Endothelial cell of umbilical vein (primary cell): ENCODE measurements around the gene SULF2. TPM values are rescaled to one million over a fixed set of nuclear protein-coding genes. Genes with fewer than 3 reads are reported as not detected.

Experiments
- BruUV-seq: library from RNA; stranded (reverse); fragments of 400-500 nt; replicated peaks from 2 replicates; lab custom pipeline; 2021; lab: Mats Ljungman, UMichigan
- CTCF ChIA-PET: fragments of 300-600, 350-600 bp; sonication (Branson Sonifier 250); formaldehyde crosslinking; loops from one replicate; lab custom pipeline; 2021; ENCODE audit warnings: antibody characterized with exemption, inconsistent platforms; lab: Charles Lee
- POLR2A ChIA-PET: fragments of 300-600, 350-600 bp; sonication (Branson Sonifier 250); formaldehyde crosslinking; loops from one replicate; lab custom pipeline; 2021; ENCODE audit warnings: antibody characterized with exemption, inconsistent platforms; lab: Charles Lee
- DNase-seq: peaks from one replicate; pipeline ENCODE4 v3.0.0-alpha.2; 2011; ENCODE audit warnings: low read depth, low spot score
- FAIRE-seq: peaks from 2 replicates; lab custom pipeline; 2011; peaks lifted over from hg19 to GRCh38; lab: Jason Lieb, UNC
- H2AFZ ChIP-seq: 2 replicates; pipeline ENCODE4 v1.6.0; 2012; ENCODE audit warnings: low read depth, low read length, control low read depth, inconsistent platforms
- H3K27ac ChIP-seq: 2 replicates; pipeline ENCODE4 v1.5.1; 2011; ENCODE audit warnings: low read depth, mild to moderate bottlenecking, control low read depth, low read length, moderate library complexity; ENCODE audit not compliant: insufficient read depth
- H3K27me3 ChIP-seq, 2 experiments: 2 replicates each; pipeline versions ENCODE4 v1.6.0 to v1.6.1; 2011; ENCODE audit warnings: low read length in 2 of 2, mixed read lengths in 1 of 2; ENCODE audit not compliant: control insufficient read depth in 2 of 2, insufficient read depth in 2 of 2
- H3K36me3 ChIP-seq, 2 experiments: 2 replicates in 1 of 2; 3 replicates in 1 of 2; pipeline ENCODE4 v1.5.1; 2011; ENCODE audit warnings: low read length in 2 of 2, mild to moderate bottlenecking in 1 of 2, moderate library complexity in 1 of 2; ENCODE audit not compliant: control insufficient read depth in 2 of 2, insufficient read depth in 2 of 2; ENCODE audit errors: extremely low read depth in 1 of 2
- H3K4me1 ChIP-seq: 3 replicates; pipeline ENCODE4 v1.5.1; 2011; ENCODE audit warnings: mild to moderate bottlenecking, low read length; ENCODE audit not compliant: control insufficient read depth, insufficient read depth; ENCODE audit errors: extremely low read depth
- H3K4me2 ChIP-seq: 2 replicates; pipeline ENCODE4 v1.6.1; 2011; ENCODE audit warnings: low read length, control low read depth, mixed read lengths; ENCODE audit not compliant: insufficient read depth
- H3K4me3 ChIP-seq, 3 experiments: fragments of 200-600 bp in 1 of 3; sonication (generic), shearing (Covaris generic) in 1 of 3; replicated peaks in 1 of 3; 2 replicates each; pipeline ENCODE4 v1.5.1; 2011 to 2016; ENCODE audit warnings: control low read depth in 3 of 3, low read length in 3 of 3, mild to moderate bottlenecking in 2 of 3, inconsistent platforms in 1 of 3, low read depth in 1 of 3, moderate library complexity in 1 of 3; ENCODE audit not compliant: insufficient read depth in 1 of 3
- H3K79me2 ChIP-seq: 2 replicates; pipeline ENCODE4 v1.6.0; 2012; ENCODE audit warnings: low read length, inconsistent platforms; ENCODE audit not compliant: control insufficient read depth, insufficient read depth
- H3K9ac ChIP-seq: replicated peaks from 2 replicates; pipeline ENCODE3; 2011; ENCODE audit warnings: low read length, control low read depth; ENCODE audit not compliant: insufficient read depth; ENCODE audit errors: extremely low read depth
- H3K9me1 ChIP-seq: replicated peaks from 3 replicates; pipeline ENCODE4 v1.6.0; 2011; ENCODE audit warnings: mild to moderate bottlenecking, low read length; ENCODE audit not compliant: control insufficient read depth, insufficient read depth; ENCODE audit errors: extremely low read depth
- H3K9me3 ChIP-seq: replicated peaks from 2 replicates; pipeline ENCODE4 v1.5.1; 2012; ENCODE audit warnings: low read length, inconsistent platforms; ENCODE audit not compliant: control insufficient read depth, insufficient read depth
- H4K20me1 ChIP-seq: replicated peaks from 2 replicates; pipeline ENCODE3; 2011; ENCODE audit warnings: mild to moderate bottlenecking, low read length; ENCODE audit not compliant: control insufficient read depth, insufficient read depth; ENCODE audit errors: extremely low read depth
- EZH2 ChIP-seq: IDR thresholded peaks from 2 replicates; pipeline ENCODE4 v1.6.1; 2012; ENCODE audit warnings: borderline replicate concordance, low read depth, mild to moderate bottlenecking, moderate library complexity, low read length, inconsistent platforms; ENCODE audit not compliant: severe bottlenecking
- FOS ChIP-seq: IDR thresholded peaks from 2 replicates; pipeline ENCODE4 v1.6.1; 2011; ENCODE audit warnings: mild to moderate bottlenecking, low read length, moderate library complexity, borderline replicate concordance; ENCODE audit not compliant: insufficient read depth
- GATA2 ChIP-seq: IDR thresholded peaks from 2 replicates; pipeline ENCODE4 v1.7.0; 2011; ENCODE audit warnings: low read depth, mild to moderate bottlenecking, moderate library complexity, mixed read lengths, low read length; ENCODE audit not compliant: insufficient read length, insufficient read depth
- JUN ChIP-seq: IDR thresholded peaks from 2 replicates; pipeline ENCODE4 v1.6.1; 2011; ENCODE audit warnings: borderline replicate concordance, low read depth; ENCODE audit not compliant: insufficient read length, insufficient read depth
- MYC ChIP-seq: IDR thresholded peaks from one replicate; pipeline ENCODE4 v1.6.1; 2011; ENCODE audit warnings: mild to moderate bottlenecking, low read depth, low read length
- POLR2A ChIP-seq: IDR thresholded peaks from 2 replicates; pipeline ENCODE4 v1.6.1; 2012; ENCODE audit warnings: low read depth, mild to moderate bottlenecking, control low read depth, low read length
- POLR2AphosphoS5 ChIP-seq: IDR thresholded peaks from 2 replicates; pipeline ENCODE4 v1.6.1; 2012; ENCODE audit warnings: low read depth, mild to moderate bottlenecking, control low read depth, low read length, moderate library complexity; ENCODE audit not compliant: insufficient read depth
- dilution Hi-C: fragments of 300-500 bp; cut with MboI; formaldehyde crosslinking; loops from one replicate; pipeline ENCODE4 v1.15.0; 2019; ENCODE audit warnings: low sequenced_read_pairs; ENCODE audit not compliant: extremely low pct_ligation_motif_present
- intact Hi-C: fragments of 100-400 bp; cut with micrococcal nuclease; formaldehyde crosslinking; loops from one replicate; pipeline ENCODE4 v1.10.0; 2022
- polyA plus RNA-seq, 4 experiments: library from polyadenylated mRNA; depleted of rRNA in 3 of 4; stranded (reverse) in 3 of 4; unstranded in 1 of 4; fragments of >200 nt; gene quantifications; 2 replicates each; pipeline versions ENCODE4 v1.2.1 to v1.2.3, GENCODE V29; 2011 to 2012; ENCODE audit warnings: missing spikeins in 1 of 4
- total RNA-seq: library from RNA; stranded (reverse); gene quantifications from 2 replicates; pipeline ENCODE4 v1.2.3, GENCODE V29; 2021
- TF ChIP-seq, protein P1 (sequence below), 2 donors: IDR thresholded peaks; 1 replicate in 1 of 2; 2 replicates in 1 of 2; pipeline ENCODE4 v1.5.1; 2011; ENCODE audit warnings: low read length in 2 of 2, mild to moderate bottlenecking in 2 of 2, moderate library complexity in 2 of 2, control low read depth in 1 of 2, inconsistent platforms in 1 of 2, low read depth in 1 of 2; ENCODE audit not compliant: insufficient read depth in 1 of 2; ENCODE audit errors: extremely low read depth in 1 of 2
- TF ChIP-seq, protein P2 (sequence below): IDR thresholded peaks from 2 replicates; pipeline ENCODE4 v1.6.1; 2011; ENCODE audit not compliant: insufficient read depth, insufficient read length

Gene SULF2
- total and polyA plus RNA-seq, 2 donors (not counting 3 experiments of a cell fraction or from before 2014, with no cell fraction given) = 58.5 to 160 TPM

DNA sequence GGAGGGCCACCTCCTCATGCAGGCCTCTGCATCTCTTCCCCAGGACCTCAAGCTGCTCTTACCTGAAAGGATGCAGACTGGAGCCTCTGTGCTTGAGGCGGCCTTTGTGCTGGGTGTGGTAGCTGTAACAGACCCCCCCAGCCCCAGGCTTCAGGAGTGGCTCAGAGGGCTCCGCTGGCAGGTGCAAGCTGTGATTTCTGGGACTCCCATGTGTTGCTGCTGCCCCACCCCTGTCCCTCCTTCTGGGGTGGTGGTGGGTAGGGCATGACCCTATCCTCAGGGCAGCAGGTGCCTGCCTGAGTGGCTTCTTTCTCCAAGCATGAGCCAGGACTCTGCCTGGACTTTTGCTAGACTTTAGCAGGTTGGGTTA lies 121.2 kb downstream of the SULF2 start:
- dilution Hi-C loops (no loop called here), intact Hi-C loops (no loop called here)
- H3K27ac ChIP-seq = no peak overlapping the region
- H3K4me3 ChIP-seq = no peak overlapping the region
- no peak for FAIRE-seq
- DNase-seq = no peak
- no peaks in the 10 kb centered on the region for H4K20me1 ChIP-seq
- ChIA-PET CTCF (interaction anchor here (0.7 to 9.7 kb wide), 13 partner anchors 11 to 960 kb away, joined by 3 to 158 read pairs (median 4); no protein-coding TSS in a partner anchor), POLR2A (no interaction called here)
- H3K9ac ChIP-seq = no peak overlapping the region
- no peaks in the 10 kb centered on the region for H3K9me1 ChIP-seq
- H3K4me2 ChIP-seq = no peak overlapping the region
- peaks cover 0 to 3% of the 10 kb centered on the region in 2 experiments for H3K36me3 ChIP-seq
- H2AFZ ChIP-seq = no peak overlapping the region
- no TSS peak for BruUV-seq
- no peaks in the 10 kb centered on the region for H3K79me2 ChIP-seq
- TF ChIP-seq FOS (no peak), JUN (no peak), EZH2 (no peak), POLR2A (no peak), GATA2 (no peak), MYC (no peak), POLR2AphosphoS5 (no peak)
- TF ChIP-seq, protein P1, sequence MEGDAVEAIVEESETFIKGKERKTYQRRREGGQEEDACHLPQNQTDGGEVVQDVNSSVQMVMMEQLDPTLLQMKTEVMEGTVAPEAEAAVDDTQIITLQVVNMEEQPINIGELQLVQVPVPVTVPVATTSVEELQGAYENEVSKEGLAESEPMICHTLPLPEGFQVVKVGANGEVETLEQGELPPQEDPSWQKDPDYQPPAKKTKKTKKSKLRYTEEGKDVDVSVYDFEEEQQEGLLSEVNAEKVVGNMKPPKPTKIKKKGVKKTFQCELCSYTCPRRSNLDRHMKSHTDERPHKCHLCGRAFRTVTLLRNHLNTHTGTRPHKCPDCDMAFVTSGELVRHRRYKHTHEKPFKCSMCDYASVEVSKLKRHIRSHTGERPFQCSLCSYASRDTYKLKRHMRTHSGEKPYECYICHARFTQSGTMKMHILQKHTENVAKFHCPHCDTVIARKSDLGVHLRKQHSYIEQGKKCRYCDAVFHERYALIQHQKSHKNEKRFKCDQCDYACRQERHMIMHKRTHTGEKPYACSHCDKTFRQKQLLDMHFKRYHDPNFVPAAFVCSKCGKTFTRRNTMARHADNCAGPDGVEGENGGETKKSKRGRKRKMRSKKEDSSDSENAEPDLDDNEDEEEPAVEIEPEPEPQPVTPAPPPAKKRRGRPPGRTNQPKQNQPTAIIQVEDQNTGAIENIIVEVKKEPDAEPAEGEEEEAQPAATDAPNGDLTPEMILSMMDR (IDR thresholded peaks at IDR 0.05; ENCODE audit: extremely low read depth in 1 of 2, insufficient read depth in 1 of 2, low read depth in 1 of 2, low read length in 2 of 2) = no peak
- TF ChIP-seq, protein P2, sequence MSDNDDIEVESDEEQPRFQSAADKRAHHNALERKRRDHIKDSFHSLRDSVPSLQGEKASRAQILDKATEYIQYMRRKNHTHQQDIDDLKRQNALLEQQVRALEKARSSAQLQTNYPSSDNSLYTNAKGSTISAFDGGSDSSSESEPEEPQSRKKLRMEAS = no peak
- H3K27me3 ChIP-seq = no peaks in the 10 kb centered on the region
- no peaks in the 10 kb centered on the region for H3K9me3 ChIP-seq
- peaks cover 7% of the 10 kb centered on the region for H3K4me1 ChIP-seq
